ENCODE results near the gene KATNA1. TPM values are rescaled to one million over a fixed set of nuclear protein-coding genes. Genes with fewer than 3 reads are reported as not detected.

The KATNA1 gene
- total RNA-seq, 1 experiment from 2014 or later = 20.6 TPM

- Histone ChIP-seq H3K36me3 (ENCODE audit: control insufficient read depth in 1 of 2, insufficient read depth in 2 of 2, low read length in 2 of 2) (peaks cover 5 to 12% of the 10 kb centered on the region in 2 experiments; a peak in 2 of 4 replicates), H3K4me3 (replicated peaks in 1 of 2; ENCODE audit: low read depth in 1 of 2, low read length in 2 of 2) (no peak overlapping the region), H4K20me1 (ENCODE audit: insufficient read depth) (no peaks in the 10 kb centered on the region), H3K79me2 (ENCODE audit: insufficient read depth, low read length) (no peaks in the 10 kb centered on the region), H3K9me3 (ENCODE audit: control insufficient read depth in 1 of 2, insufficient read depth in 1 of 2, low read depth in 1 of 2, low read length in 2 of 2) (no peaks in the 10 kb centered on the region), H3K27me3 (ENCODE audit: insufficient read depth, low read length) (no peaks in the 10 kb centered on the region), H3K9ac (ENCODE audit: low read length) (no peak overlapping the region), H2AFZ (ENCODE audit: low read depth, low read length, poor library complexity, severe bottlenecking) (no peak overlapping the region), H3K4me1 (ENCODE audit: control insufficient read depth in 1 of 2, insufficient read depth in 2 of 2, low read length in 2 of 2) (no peaks in the 10 kb centered on the region), H3K9me2 (ENCODE audit: insufficient read depth) (no peaks in the 10 kb centered on the region), H3K4me2 (ENCODE audit: low read length) (no peak overlapping the region), H3K27ac (ENCODE audit: low read depth, low read length) (no peak overlapping the region)
- intact Hi-C loops (cut with micrococcal nuclease) = no loop called here
- no TSS peak for BruUV-seq (replicated peaks)
- ATAC-seq (no peak), DNase-seq (ENCODE audit: low read depth, low spot score) (no peak)
- ChIA-PET RAD21 (ENCODE audit: low non-redundant PET in 1 of 2, low total read pairs in 2 of 2, uncharacterized antibody in 2 of 2, unreplicated experiment in 2 of 2) (no interaction called here), CTCF (no interaction called here), POLR2A (no interaction called here)
- TF ChIP-seq EZH2phosphoT487 (IDR thresholded peaks at IDR 0.05; ENCODE audit: borderline replicate concordance) (no peak), SIN3A (IDR thresholded peaks at IDR 0.05; ENCODE audit: low read depth) (no peak), POLR2A (IDR thresholded peaks at IDR 0.05; ENCODE audit: borderline replicate concordance, extremely low read depth, insufficient read depth, insufficient read length) (no peak), ZBTB33 (IDR thresholded peaks at IDR 0.05; ENCODE audit: extremely low read depth, insufficient replicate concordance, low read length) (no peak), POLR2AphosphoS5 (IDR thresholded peaks at IDR 0.05; ENCODE audit: low read depth, low read length) (no peak)
Observed at GRCh38 chr6:149581349-149581748, 67.2 kb downstream of the KATNA1 start.

DNA sequence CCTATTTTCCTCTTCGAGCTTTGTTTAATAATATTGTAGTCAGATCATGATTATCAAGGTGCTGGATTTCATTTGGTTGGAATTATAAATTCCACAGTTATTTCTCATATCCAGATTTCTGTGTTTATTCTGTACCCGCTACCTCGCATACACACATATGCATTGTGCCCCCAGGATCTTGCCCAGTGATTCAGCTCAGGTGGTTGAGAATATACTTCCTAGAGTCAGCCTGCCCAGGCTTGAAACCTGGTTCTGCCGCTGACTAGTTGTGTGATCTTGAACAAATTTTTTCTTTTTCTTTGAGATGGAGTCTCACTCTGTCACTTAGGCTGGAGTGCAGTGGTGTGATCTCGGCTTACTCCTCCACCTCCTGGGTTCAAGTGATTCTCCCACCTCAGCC, 67.6 kb downstream of the KATNA1 start:
- Histone ChIP-seq H3K4me2 (ENCODE audit: low read length) (no peak overlapping the region), H3K27ac (ENCODE audit: low read depth, low read length) (no peak overlapping the region), H3K36me3 (ENCODE audit: control insufficient read depth in 1 of 2, insufficient read depth in 2 of 2, low read length in 2 of 2) (peaks cover 5 to 12% of the 10 kb centered on the region in 2 experiments; a peak in 2 of 4 replicates), H3K4me3 (replicated peaks in 1 of 2; ENCODE audit: low read depth in 1 of 2, low read length in 2 of 2) (no peak overlapping the region), H3K27me3 (ENCODE audit: insufficient read depth, low read length) (no peaks in the 10 kb centered on the region), H3K9me2 (ENCODE audit: insufficient read depth) (no peaks in the 10 kb centered on the region), H3K9ac (ENCODE audit: low read length) (no peak overlapping the region), H2AFZ (ENCODE audit: low read depth, low read length, poor library complexity, severe bottlenecking) (no peak overlapping the region), H4K20me1 (ENCODE audit: insufficient read depth) (no peaks in the 10 kb centered on the region), H3K9me3 (ENCODE audit: control insufficient read depth in 1 of 2, insufficient read depth in 1 of 2, low read depth in 1 of 2, low read length in 2 of 2) (no peaks in the 10 kb centered on the region), H3K4me1 (ENCODE audit: control insufficient read depth in 1 of 2, insufficient read depth in 2 of 2, low read length in 2 of 2) (no peaks in the 10 kb centered on the region), H3K79me2 (ENCODE audit: insufficient read depth, low read length) (no peaks in the 10 kb centered on the region)
- ChIA-PET CTCF (no interaction called here), RAD21 (ENCODE audit: low non-redundant PET in 1 of 2, low total read pairs in 2 of 2, uncharacterized antibody in 2 of 2, unreplicated experiment in 2 of 2) (no interaction called here), POLR2A (interaction anchor here (0.9 kb wide), 1 partner anchor 67 kb away, joined by 3 read pairs; no protein-coding TSS in a partner anchor)
- TF ChIP-seq POLR2A (IDR thresholded peaks at IDR 0.05; ENCODE audit: borderline replicate concordance, extremely low read depth, insufficient read depth, insufficient read length) = no peak
- no peak for ATAC-seq
- intact Hi-C loops (cut with micrococcal nuclease) = no loop called here
- no TSS peak for BruUV-seq (replicated peaks)
- DNase-seq (ENCODE audit: low read depth, low spot score) = no peak
